ENCODE measurements around the gene GADD45A.
"Not testable (repeated sequence)": the region's sequence is repeated elsewhere in the genome, so short reads cannot be mapped to it uniquely, and the experiment has no call there.

Gene GADD45A

GRCh38 chr1:67657152-67657551, 27.8 kb upstream of the GADD45A start:
- not testable (repeated sequence) for H3K4me3 Mint-ChIP-seq, H3K27ac Mint-ChIP-seq, H3K9me3 Mint-ChIP-seq, H3K4me1 Mint-ChIP-seq, ATAC-seq, DNase-seq
- peaks cover 27% of the 10 kb centered on the region for H3K27me3 Mint-ChIP-seq

DNA sequence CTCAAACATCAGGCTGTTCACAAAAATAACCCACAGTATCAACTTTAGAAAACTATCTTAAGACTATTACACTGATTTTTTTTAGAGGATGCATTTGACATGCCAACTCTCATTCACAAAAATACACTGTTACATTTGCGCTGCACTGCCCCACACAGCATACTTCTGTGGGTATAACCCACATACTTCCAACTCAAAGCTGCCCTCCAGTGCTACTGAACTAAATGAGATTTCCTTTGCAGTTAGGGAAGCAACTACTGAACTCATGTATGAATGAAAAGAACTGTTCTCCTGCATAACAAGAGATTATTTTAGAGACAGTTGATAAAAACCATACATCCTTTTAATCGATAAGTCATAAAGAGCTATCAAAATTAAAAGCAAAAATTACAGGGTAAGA, 25.8 kb upstream of the GADD45A start:
- Mint-ChIP-seq H3K27ac (no peak overlapping the region), H3K4me1 (no peaks in the 10 kb centered on the region), H3K9me3 (no peaks in the 10 kb centered on the region), H3K27me3 (peaks cover 18% of the 10 kb centered on the region), H3K4me3 (no peak overlapping the region)
- DNase-seq (no peak), ATAC-seq (no peak)

- H3K9me3 Mint-ChIP-seq, result no peaks in the 10 kb centered on the region
- no peak for ATAC-seq
These were observed 22.1 kb upstream of the GADD45A start for GRCh38 chr1:67662884-67663283.

GRCh38 chr1:67664048-67664447, 21.0 kb upstream of the GADD45A start:
- ATAC-seq (no peak), DNase-seq (no peak)
- Mint-ChIP-seq H3K9me3 (no peaks in the 10 kb centered on the region), H3K27ac (no peak overlapping the region), H3K4me1 (no peaks in the 10 kb centered on the region), H3K4me3 (no peak overlapping the region), H3K27me3 (peaks cover 25% of the 10 kb centered on the region)

More at GRCh38 chr1:67662884-67663283, 22.1 kb upstream of the GADD45A start:
- no peak overlapping the region for H3K4me3 Mint-ChIP-seq
- no peak overlapping the region for H3K27ac Mint-ChIP-seq
- H3K4me1 Mint-ChIP-seq, result no peaks in the 10 kb centered on the region
- no peak for DNase-seq
- peaks cover 18% of the 10 kb centered on the region for H3K27me3 Mint-ChIP-seq

DNA sequence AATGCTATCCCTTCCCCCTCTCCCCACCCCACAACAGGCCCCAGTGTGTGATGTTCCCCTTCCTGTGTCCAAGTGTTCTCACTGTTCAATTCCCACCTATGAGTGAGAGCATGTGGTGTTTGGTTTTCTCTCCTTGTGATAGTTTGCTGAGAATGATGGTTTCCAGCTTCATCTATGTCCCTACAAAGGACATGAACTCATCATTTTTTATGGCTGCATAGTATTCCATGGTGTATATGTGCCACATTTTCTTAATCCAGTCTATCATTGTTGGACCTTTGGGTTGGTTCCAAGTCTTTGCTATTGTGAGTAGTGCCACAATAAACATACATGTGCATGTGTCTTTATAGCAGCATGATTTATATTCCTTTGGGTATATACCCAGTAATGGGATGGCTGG, 19.7 kb upstream of the GADD45A start:
- not testable (repeated sequence) for H3K9me3 Mint-ChIP-seq, ATAC-seq, H3K4me3 Mint-ChIP-seq, DNase-seq, H3K27ac Mint-ChIP-seq, H3K4me1 Mint-ChIP-seq
- peaks cover 17% of the 10 kb centered on the region for H3K27me3 Mint-ChIP-seq

DNA sequence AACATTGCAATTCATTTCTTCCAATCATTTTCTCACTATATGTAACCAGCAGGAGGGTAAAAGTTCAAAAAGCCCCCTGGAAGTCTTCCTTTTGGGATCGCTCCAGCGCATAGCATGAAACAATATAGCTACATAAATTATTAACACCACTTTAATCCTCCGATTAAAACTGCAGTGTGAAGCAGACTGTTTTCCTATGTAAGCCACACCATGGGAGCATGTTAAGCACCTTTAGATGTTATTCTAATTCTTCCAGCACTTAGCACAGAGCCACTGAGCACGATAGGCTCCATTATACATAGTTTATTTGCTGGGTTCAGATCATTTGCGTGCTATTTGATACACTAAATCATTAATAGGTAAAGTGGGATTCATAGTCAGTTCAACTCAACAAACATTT, 18.4 kb upstream of the GADD45A start:
- no peak for ATAC-seq
- Mint-ChIP-seq H3K27ac (no peak overlapping the region), H3K27me3 (peaks cover 20% of the 10 kb centered on the region), H3K9me3 (no peaks in the 10 kb centered on the region), H3K4me3 (no peak overlapping the region), H3K4me1 (no peaks in the 10 kb centered on the region)
- DNase-seq, result no peak

DNA sequence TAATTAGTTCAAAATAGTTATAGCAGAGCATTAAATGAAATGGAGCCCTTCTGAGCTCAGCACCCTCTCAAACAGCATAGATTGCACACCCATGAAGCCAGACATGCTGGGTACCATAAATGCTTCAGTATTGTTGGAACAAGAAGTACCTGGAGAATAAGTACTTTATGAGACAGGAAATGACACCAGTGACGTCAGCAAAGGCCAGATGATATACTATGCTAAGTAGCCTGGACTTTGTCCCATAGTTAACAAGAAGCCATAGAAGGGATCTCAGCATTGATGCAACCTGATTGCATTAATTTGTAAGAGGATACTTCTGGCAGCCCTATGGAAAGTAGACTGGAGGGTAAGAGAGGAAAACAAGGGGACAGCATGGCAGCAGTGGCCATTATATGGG, 16.3 kb upstream of the GADD45A start:
- Mint-ChIP-seq H3K4me1 (no peaks in the 10 kb centered on the region), H3K4me3 (no peak overlapping the region), H3K27ac (peak overlapping the region in 1 of 2 donors; percentile 79), H3K27me3 (peaks cover 20% of the 10 kb centered on the region), H3K9me3 (no peaks in the 10 kb centered on the region)
- ATAC-seq (no peak), DNase-seq (no peak)

DNA sequence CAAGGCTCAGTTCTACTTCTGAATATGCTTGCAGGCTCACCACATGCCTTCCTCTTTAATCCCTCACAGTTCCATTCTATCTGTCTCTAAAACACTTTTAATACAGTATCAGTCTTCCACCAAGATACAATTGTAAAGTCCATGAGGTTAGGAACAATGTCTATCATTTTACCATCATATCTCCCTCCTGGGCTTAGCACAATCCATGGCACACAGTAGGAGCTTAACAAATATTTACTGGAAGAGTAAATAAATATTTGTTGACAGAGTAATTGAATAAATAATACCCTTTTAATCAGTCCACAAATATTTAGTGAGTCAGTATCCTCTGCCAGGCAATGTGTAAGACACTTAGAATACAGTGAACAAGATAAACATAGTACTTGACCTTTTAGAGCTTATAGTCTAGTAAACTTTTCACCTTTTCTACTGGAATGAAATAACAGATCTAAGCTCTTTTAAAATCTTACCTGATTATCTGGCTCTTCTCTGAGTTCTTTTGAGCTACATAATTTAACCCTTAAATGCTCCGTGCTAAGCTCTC, 12.7 kb upstream of the GADD45A start:
- ATAC-seq (no peak), DNase-seq (no peak)
- H3K4me1 Mint-ChIP-seq, result peaks cover 18% of the 10 kb centered on the region
- no peak overlapping the region for H3K27ac Mint-ChIP-seq
- H3K9me3 Mint-ChIP-seq, result no peaks in the 10 kb centered on the region
- H3K4me3 Mint-ChIP-seq, result no peak overlapping the region
- peaks cover 20% of the 10 kb centered on the region for H3K27me3 Mint-ChIP-seq

DNA sequence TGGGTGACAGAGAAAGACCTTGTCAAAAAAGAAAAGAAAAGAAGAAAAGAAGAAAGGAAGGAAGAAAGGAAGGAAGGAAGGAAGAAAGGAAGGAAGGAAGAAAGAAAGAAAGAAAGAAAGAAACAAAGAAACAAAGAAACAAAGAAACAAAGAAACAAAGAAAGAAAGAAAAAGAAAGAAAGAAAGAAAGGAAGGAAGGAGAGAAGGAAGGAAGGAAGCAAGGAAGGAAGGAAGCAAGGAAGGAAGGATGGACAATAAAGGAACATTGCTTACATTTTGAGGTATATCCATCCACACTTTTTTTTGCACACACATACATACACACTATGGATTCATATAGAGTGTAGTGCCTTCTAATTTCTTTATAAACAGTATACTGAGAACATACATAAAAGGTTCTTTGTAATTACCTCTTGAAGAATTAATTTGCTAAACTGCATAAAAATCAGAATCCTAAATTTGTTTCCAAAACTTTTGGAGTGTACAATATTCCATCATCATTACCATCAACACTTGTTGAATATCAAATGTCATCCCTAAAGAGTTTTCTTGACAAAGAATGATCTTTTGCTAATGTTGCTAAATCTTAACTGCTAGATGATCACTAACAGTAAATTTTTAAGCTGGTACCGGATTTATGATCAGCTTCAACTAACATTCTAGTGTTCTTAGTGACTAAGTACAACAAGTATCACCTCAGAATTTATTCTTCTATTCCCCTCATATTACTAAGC, 11.4 kb upstream of the GADD45A start:
- ATAC-seq (no peak), DNase-seq (no peak)
- Mint-ChIP-seq H3K9me3 (no peaks in the 10 kb centered on the region), H3K4me3 (no peak overlapping the region), H3K27me3 (peaks cover 18% of the 10 kb centered on the region), H3K27ac (no peak overlapping the region), H3K4me1 (peaks cover 18% of the 10 kb centered on the region)

DNA sequence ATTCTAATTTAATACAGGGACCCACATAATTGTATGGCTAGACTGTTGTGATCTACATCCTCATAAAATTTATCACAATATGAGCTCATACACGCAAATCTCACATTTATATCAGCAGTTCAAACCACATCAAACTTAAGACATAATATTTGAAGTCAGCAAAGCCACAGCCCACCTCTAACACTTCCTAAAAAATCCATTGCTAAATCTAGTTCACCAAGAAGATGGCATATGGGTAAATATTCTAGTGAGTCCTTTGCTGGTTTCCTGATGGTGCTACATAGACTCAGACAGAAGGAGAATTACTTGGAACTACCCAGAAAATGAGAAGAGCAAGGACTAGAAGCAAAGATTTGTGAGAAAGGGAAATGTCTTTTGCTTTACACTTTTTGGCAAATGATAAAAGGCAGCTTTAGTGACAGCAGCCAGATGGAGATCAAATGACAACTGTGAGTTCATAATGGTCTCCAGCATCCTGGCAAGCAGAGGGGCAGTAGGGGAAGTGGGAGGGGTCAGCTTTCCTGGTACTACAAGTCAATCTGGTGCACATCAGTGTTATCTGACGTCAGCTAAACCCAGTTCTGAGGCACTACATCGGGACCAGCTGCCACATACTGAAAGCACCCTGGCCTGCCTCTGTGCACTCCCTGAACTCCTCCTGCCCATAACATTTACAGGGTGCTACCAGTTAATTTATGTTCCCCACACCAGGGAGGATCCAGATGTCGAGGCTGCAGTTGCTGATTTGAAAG, 10.6 kb upstream of the GADD45A start:
- Mint-ChIP-seq H3K9me3 (no peaks in the 10 kb centered on the region), H3K4me1 (peaks cover 18% of the 10 kb centered on the region), H3K27me3 (peaks cover 12% of the 10 kb centered on the region), H3K4me3 (peak overlapping the region; percentile 65 to 73), H3K27ac (peak overlapping the region in 1 of 2 donors; percentile 40)
- ATAC-seq (peak; percentile 96), DNase-seq (peak; percentile 12 to 65)

DNA sequence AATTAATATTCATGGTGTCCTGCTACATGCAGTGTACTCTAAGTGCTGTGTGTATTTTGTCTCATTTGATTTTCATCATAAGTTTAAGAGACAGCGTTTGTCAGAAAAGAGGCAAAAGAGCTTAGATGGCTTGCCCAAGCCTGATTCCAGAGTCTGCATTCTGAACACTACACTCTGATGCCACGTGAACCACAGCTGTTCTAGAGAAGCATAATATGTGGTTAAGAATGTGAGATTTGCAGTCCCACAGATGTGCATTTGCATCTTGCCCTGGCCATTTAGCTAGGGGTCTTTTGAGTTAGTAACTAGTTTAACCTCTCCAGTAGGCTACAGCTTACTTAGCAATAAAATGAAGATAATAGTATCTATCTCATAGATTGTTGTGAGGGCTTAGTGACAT, 9.2 kb upstream of the GADD45A start:
- ATAC-seq (peak; percentile 33), DNase-seq (no peak)
- no peak overlapping the region for H3K4me3 Mint-ChIP-seq
- H3K4me1 Mint-ChIP-seq, result peaks cover 18% of the 10 kb centered on the region
- H3K27me3 Mint-ChIP-seq, result peaks cover 7% of the 10 kb centered on the region
- H3K9me3 Mint-ChIP-seq, result no peaks in the 10 kb centered on the region
- H3K27ac Mint-ChIP-seq, result no peak overlapping the region

DNA sequence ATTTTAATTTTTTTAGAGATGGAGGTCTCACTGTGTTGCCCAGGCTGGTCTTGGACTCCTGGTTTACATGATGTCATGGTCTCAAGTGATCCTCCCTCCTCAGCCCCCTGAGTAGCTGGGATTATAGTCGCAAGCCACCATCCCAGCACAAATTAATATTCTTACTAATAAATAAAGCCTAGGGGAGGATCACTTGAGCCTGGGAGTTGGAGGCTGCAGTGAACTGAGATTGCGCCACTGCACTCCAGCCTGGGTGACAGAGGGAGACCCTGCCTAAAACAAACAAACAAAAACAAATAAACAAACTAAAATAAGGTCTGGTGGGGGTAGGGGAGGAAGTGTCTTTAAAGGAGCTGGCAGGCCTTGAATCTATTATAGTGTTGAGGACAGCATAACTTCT, 8.7 kb upstream of the GADD45A start:
- Mint-ChIP-seq H3K27me3 (peaks cover 2% of the 10 kb centered on the region), H3K9me3 (no peaks in the 10 kb centered on the region), H3K4me1 (peaks cover 18% of the 10 kb centered on the region), H3K27ac (peak overlapping the region in 1 of 2 donors; percentile 62), H3K4me3 (no peak overlapping the region)
- ATAC-seq (no peak), DNase-seq (no peak)

- H3K9me3 Mint-ChIP-seq, result no peaks in the 10 kb centered on the region
These were observed 8.1 kb upstream of the GADD45A start for GRCh38 chr1:67676946-67677345.

GRCh38 chr1:67677408-67677807, 7.6 kb upstream of the GADD45A start:
- ATAC-seq, result no peak

More at GRCh38 chr1:67676946-67677345, 8.1 kb upstream of the GADD45A start:
- H3K4me1 Mint-ChIP-seq, result peaks cover 18% of the 10 kb centered on the region
- no peaks in the 10 kb centered on the region for H3K27me3 Mint-ChIP-seq
- no peak for ATAC-seq
- no peak for DNase-seq
- no peak overlapping the region for H3K27ac Mint-ChIP-seq
- no peak overlapping the region for H3K4me3 Mint-ChIP-seq

GRCh38 chr1:67677930-67678329, 7.1 kb upstream of the GADD45A start:
- peaks cover 22% of the 10 kb centered on the region for H3K4me1 Mint-ChIP-seq
- ATAC-seq (no peak), DNase-seq (no peak)
- H3K9me3 Mint-ChIP-seq, result no peaks in the 10 kb centered on the region
- H3K27ac Mint-ChIP-seq, result no peak overlapping the region
- H3K27me3 Mint-ChIP-seq, result no peaks in the 10 kb centered on the region
- H3K4me3 Mint-ChIP-seq, result no peak overlapping the region

More at GRCh38 chr1:67677408-67677807, 7.6 kb upstream of the GADD45A start:
- Mint-ChIP-seq H3K9me3 (no peaks in the 10 kb centered on the region), H3K27ac (no peak overlapping the region), H3K4me3 (no peak overlapping the region), H3K27me3 (no peaks in the 10 kb centered on the region), H3K4me1 (peaks cover 18% of the 10 kb centered on the region)
- DNase-seq, result no peak

DNA sequence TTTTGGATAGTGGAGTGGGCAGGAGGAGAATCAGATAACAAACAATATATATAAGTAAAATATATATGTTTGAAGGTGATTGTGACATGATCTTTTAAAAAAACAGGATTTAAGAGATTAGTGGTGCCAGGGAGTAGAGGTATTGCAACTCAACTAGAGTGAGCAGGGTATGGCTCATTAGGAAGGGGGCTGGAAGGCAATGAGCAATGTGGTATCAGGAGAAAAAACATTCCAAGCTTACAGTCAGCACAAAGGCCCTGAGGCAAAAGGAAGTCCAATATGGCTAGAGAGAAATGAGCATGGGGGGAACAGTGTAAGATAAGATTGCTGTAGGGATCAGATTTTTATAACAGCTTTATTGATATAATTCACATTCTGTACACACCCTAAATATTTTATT, 5.3 kb upstream of the GADD45A start:
- Mint-ChIP-seq H3K4me3 (no peak overlapping the region), H3K9me3 (no peaks in the 10 kb centered on the region), H3K27me3 (no peaks in the 10 kb centered on the region), H3K27ac (no peak overlapping the region), H3K4me1 (peaks cover 30% of the 10 kb centered on the region)
- ATAC-seq, result no peak
- DNase-seq, result no peak
